HG03565 (cell line): ENCODE results near the gene MTRF1L.
"Not testable (repeated sequence)": the region's sequence is repeated elsewhere in the genome, so short reads cannot be mapped to it uniquely, and the experiment has no call there.

Experiments
- ATAC-seq: cut with Tn5 transposase; IDR thresholded peaks from one replicate; pipeline ENCODE4 v1.9.1; 2021; ENCODE audit warnings: mild to moderate bottlenecking, moderate library complexity; ENCODE audit not compliant: unreplicated experiment

MTRF1L gene

GRCh38 chr6:152973916-152974315, 28.6 kb downstream of the MTRF1L start:
- no peak for ATAC-seq

- no peak for ATAC-seq
These were observed 32.7 kb downstream of the MTRF1L start for GRCh38 chr6:152969688-152970418.

DNA sequence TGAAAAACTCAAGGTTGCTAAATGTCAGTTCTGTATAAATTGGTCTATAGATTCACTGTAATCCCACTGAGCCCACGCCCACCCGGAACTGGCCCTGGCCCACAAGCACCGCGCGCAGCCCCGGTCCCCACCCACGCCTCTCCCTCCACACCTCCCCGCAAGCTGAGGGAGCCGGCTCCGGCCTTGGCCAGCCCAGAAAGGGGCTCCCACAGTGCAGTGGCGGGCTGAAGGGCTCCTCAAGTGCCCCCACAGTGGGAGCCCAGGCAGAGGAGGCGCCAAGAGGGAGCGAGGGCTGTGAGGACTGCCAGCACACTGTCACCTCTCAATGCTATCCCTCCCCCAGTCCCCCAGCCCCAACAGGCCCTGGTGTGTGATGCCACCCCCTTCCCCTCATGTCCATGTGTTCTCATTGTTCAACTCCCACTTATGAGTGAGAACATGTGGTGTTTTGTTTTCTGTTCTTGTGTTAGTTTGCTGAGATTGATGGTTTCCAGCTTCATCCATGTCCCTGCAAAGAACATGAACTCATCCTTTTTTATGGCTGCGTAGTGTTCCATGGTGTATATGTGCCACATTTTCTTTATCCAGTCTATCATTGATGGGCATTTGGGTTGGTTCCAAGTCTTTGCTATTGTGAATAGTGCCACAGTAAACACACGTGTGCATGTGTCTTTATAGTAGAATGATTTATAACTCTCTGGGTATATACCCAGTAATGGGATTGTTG, 36.2 kb downstream of the MTRF1L start:
- not testable (repeated sequence) for ATAC-seq

- no peak for ATAC-seq
These were observed 43.2 kb downstream of the MTRF1L start for GRCh38 chr6:152959333-152959732.

GRCh38 chr6:152957796-152958195, 44.7 kb downstream of the MTRF1L start:
- no peak for ATAC-seq

- no peak for ATAC-seq
These were observed 48.1 kb downstream of the MTRF1L start for GRCh38 chr6:152954443-152954842.

DNA sequence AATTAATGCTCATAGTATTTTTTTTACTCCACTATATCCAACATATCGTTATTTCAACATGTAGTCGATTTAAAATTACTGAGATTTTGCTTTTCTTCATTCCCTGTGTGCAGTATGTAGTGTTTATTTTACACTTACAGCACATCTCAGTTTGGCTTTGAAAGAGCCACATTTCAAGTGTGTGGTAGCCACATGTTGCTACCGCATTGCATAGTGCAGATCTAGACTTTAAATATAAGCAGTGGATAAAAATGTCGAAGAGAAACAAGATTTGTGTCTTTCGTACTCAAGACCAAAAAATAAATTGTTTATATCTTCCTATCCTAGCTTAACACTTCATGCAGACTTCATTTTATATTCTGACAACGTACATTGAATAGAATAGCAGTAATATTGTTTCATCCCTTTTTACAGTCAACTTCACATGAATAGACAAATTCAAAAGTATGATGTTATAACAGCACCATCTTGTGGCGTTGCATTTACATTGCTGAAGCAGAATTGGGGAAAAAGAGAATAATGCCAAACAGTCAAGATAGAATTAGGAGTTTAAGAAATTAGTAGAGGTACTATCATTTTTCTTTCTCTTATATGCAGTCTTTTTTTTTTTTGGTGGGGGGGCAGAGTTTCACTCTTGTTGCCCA, 49.5 kb downstream of the MTRF1L start:
- no peak for ATAC-seq

GRCh38 chr6:152952045-152952444, 50.5 kb downstream of the MTRF1L start:
- ATAC-seq, result no peak

DNA sequence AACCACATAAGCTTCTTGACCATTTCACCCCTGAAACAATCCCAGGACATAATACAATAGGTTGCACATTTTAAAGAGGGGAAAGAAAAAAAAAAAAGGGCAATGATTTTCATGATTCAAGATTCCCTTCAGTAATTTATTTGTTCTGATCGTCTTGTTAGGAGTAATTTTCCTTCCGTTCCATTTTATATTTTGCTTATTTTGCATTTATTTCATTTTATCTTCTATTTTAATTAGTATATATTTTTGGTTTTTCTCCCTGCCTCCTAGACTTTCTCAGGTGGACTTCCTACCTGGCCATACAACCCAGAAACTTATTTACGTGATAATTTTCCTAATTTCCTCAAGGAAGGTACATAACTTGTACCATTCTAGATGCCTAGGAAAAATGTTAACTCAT, 52.3 kb downstream of the MTRF1L start:
- no peak for ATAC-seq

DNA sequence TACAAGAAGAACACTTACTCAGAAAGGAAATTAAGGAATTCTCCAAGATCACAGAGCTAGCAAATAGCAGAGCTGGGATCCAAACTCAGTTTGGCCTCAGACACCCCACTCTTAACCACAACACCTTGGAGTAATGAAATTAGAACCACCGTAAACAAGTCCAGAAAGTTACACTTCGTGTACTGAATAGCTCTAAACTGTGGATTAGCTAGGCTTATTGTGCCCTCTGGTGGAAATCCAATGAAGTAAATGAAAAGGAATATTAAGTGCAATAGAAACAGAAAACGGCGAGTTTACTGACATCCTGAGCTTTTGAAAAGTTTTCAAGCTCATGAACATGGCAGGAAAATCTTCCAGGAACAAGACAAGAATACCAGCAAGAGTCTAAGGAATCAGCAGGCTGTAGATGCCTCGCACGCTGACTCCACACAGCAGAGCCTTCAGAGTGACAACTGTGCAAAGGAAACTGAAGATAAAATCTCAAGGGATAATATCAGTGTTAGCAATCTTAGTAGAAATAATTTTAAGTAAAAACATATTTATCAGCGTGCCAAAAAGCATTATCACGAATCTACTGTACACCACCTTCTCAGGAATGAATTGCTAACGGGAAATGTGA, 54.2 kb downstream of the MTRF1L start:
- ATAC-seq, result peak; percentile 80

GRCh38 chr6:152946995-152947394, 55.5 kb downstream of the MTRF1L start:
- ATAC-seq, result no peak

DNA sequence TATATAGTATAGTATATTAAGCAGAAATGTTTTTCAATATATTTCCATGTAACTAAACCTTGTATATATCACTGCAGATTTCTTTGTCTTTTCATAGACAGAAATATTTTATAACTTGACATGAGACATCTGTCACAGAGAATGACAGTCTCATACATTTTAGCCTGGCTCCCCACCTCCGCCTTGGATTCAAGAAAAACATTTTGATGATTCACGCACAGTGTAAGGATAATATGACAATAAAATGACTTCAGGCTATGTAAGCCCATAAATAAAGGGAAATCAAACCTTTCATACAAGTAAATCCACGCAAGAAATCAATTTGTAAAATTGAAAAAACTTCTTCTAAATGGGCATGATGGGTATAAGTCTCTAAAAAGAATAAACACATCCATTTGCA, 56.0 kb downstream of the MTRF1L start:
- no peak for ATAC-seq

GRCh38 chr6:152943260-152943897, 59.1 kb downstream of the MTRF1L start:
- no peak for ATAC-seq

DNA sequence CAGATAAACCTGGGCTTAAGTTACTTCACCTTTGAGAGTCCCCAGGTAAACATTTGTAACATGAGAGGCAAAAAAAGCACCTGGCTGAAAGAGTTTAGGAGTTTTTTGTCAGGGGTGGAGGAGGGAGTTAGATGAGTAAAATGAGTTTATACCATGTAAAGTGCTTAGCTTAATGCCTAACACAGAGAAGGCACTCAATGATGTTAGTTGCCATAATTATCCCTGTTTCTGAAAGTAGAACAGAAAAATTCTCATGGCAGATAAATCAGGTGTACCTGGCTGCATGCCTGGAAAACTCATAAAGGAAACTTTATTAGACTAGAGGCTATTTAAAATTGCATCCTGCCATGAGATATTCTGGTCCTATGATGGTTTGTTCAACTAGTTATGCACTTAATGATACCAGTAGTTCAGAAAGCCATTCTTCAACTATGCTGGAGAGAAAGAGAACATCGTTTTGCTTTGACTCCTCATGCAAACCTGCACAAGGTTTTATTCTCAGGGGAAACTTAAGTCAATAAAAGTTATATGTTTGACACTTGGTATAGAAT, 60.1 kb downstream of the MTRF1L start:
- no peak for ATAC-seq

GRCh38 chr6:152941746-152942145, 60.8 kb downstream of the MTRF1L start:
- ATAC-seq, result no peak
